A673 (cell line): Measurements from ENCODE around the gene ENAH. TPM values are rescaled to one million over a fixed set of nuclear protein-coding genes. Genes with fewer than 3 reads are reported as not detected.
A peak's percentile ranks its signal among the peaks of the same experiment; 100 is the strongest.

Source experiments
- BruUV-seq: library from RNA; stranded (reverse); fragments of 400-500 nt; replicated peaks from 2 replicates; lab custom pipeline; 2021; lab: Mats Ljungman, UMichigan
- CTCF ChIA-PET: fragments of 300-600 bp; sonication (Branson Sonifier 250); formaldehyde crosslinking; loops from one replicate; lab custom pipeline; 2022; ENCODE audit warnings: antibody characterized with exemption; lab: Charles Lee
- POLR2A ChIA-PET: fragments of 300-600 bp; sonication (Branson Sonifier 250); formaldehyde crosslinking; loops from one replicate; lab custom pipeline; 2022; ENCODE audit warnings: antibody characterized with exemption; ENCODE audit not compliant: low non-redundant PET; lab: Charles Lee
- DNase-seq: peaks from one replicate; pipeline ENCODE4 v3.0.0-alpha.2; 2015; ENCODE audit warnings: low spot score
- H3K27ac ChIP-seq: fragments of 200-600 bp; sonication (generic); 2 replicates; pipeline ENCODE4 v1.5.1; 2016; ENCODE audit warnings: mixed run types, low read depth, mild to moderate bottlenecking, mixed read lengths, antibody characterized with exemption, low read length; ENCODE audit not compliant: poor library complexity, severe bottlenecking
- H3K27me3 ChIP-seq: fragments of 200-600 bp; sonication (generic); replicated peaks from 2 replicates; pipeline ENCODE4 v1.6.1; 2017; ENCODE audit warnings: mixed run types, low read depth, mild to moderate bottlenecking, mixed read lengths, antibody characterized with exemption, low read length; ENCODE audit not compliant: insufficient read depth, poor library complexity
- H3K36me3 ChIP-seq: fragments of 200-600 bp; sonication (generic); 2 replicates; pipeline ENCODE4 v1.6.1; 2016; ENCODE audit warnings: mixed run types, mild to moderate bottlenecking, mixed read lengths, antibody characterized with exemption, low read length; ENCODE audit not compliant: insufficient read depth, poor library complexity, severe bottlenecking
- H3K4me1 ChIP-seq: fragments of 200-600 bp; sonication (generic); 2 replicates; pipeline ENCODE4 v1.6.1; 2017; ENCODE audit warnings: mixed run types, mild to moderate bottlenecking, mixed read lengths, antibody characterized with exemption, low read length; ENCODE audit not compliant: insufficient read depth, poor library complexity, severe bottlenecking
- H3K4me3 ChIP-seq: fragments of 200-600 bp; sonication (generic); 2 replicates; pipeline ENCODE4 v1.5.1; 2016; ENCODE audit warnings: low read depth, mixed run types, mild to moderate bottlenecking, mixed read lengths, low read length; ENCODE audit not compliant: poor library complexity, severe bottlenecking
- H3K9me3 ChIP-seq: fragments of 200-600 bp; sonication (generic); 2 replicates; pipeline ENCODE4 v1.6.1; 2016; ENCODE audit warnings: mixed run types, low read depth, mild to moderate bottlenecking, mixed read lengths, antibody characterized with exemption, low read length; ENCODE audit not compliant: poor library complexity, severe bottlenecking
- CTCF ChIP-seq: fragments of 300-800, 200-600 bp; sonication (generic); conservative IDR thresholded peaks from 2 replicates; pipeline ENCODE4 v1.5.1; 2017; ENCODE audit warnings: low read depth, mild to moderate bottlenecking, antibody characterized with exemption, low read length, moderate library complexity, mixed read lengths
- EZH2 ChIP-seq: fragments of 200-600 bp; sonication (generic); IDR thresholded peaks from 2 replicates; pipeline ENCODE4 v1.6.1; 2017; ENCODE audit warnings: borderline replicate concordance, low read depth, mild to moderate bottlenecking, mixed read lengths, antibody characterized with exemption, low read length; ENCODE audit not compliant: poor library complexity, severe bottlenecking
- intact Hi-C: fragments of 100-400 bp; cut with micrococcal nuclease; formaldehyde crosslinking; loops from one replicate; pipeline ENCODE4 v1.10.0; 2022; ENCODE audit not compliant: unreplicated experiment
- total RNA-seq: library from RNA; stranded (reverse); gene quantifications from 2 replicates; pipeline ENCODE4 v1.2.3, GENCODE V29; 2021

The ENAH gene
- total RNA-seq, 1 experiment from 2014 or later: 186 TPM

GRCh38 chr1:225555821-225556220, 97.1 kb downstream of the ENAH start:
- H3K27me3 ChIP-seq: no peaks in the 10 kb centered on the region
- H3K4me1 ChIP-seq: peaks cover 4% of the 10 kb centered on the region
- POLR2A ChIA-PET: no interaction called here
- intact Hi-C loops: loop anchor here (2.0 to 10.0 kb wide), 2 partner anchors 99 to 217 kb away; partner anchors contain the start of gene ENAH
- TF ChIP-seq EZH2: no peak
- TF ChIP-seq CTCF: no peak
- H3K27ac ChIP-seq: no peak overlapping the region
- peaks cover 6% of the 10 kb centered on the region for H3K9me3 ChIP-seq
- no peak for DNase-seq
- H3K36me3 ChIP-seq: peaks cover 11% of the 10 kb centered on the region
- no TSS peak for BruUV-seq
- H3K4me3 ChIP-seq: no peak overlapping the region
- CTCF ChIA-PET: no interaction called here

GRCh38 chr1:225554216-225554812, 98.6 kb downstream of the ENAH start:
- Histone ChIP-seq H3K36me3 (peaks cover 11% of the 10 kb centered on the region), H3K9me3 (peaks cover 6% of the 10 kb centered on the region), H3K4me3 (no peak overlapping the region), H3K27ac (no peak overlapping the region), H3K4me1 (peaks cover 6% of the 10 kb centered on the region), H3K27me3 (no peaks in the 10 kb centered on the region)
- intact Hi-C loops: loop anchor here (2.0 to 10.0 kb wide), 2 partner anchors 100 to 218 kb away; partner anchors contain the start of gene ENAH
- CTCF ChIA-PET: interaction anchor here (0.8 kb wide), 1 partner anchor 218 kb away, joined by 3 read pairs; no protein-coding TSS in a partner anchor
- TF ChIP-seq CTCF (peak; percentile 73), EZH2 (no peak)
- POLR2A ChIA-PET: no interaction called here
- BruUV-seq: no TSS peak
- peak; percentile 62 for DNase-seq

- CTCF ChIA-PET: no interaction called here
- POLR2A ChIA-PET: no interaction called here
- no TSS peak for BruUV-seq
These were observed 103.1 kb downstream of the ENAH start for GRCh38 chr1:225549821-225550220.

More at GRCh38 chr1:225549821-225550220, 103.1 kb downstream of the ENAH start:
- no peak for TF ChIP-seq EZH2
- no peak for TF ChIP-seq CTCF
- H3K9me3 ChIP-seq: no peaks in the 10 kb centered on the region
- H3K36me3 ChIP-seq: no peaks in the 10 kb centered on the region
- peaks cover 22% of the 10 kb centered on the region for H3K4me1 ChIP-seq
- DNase-seq: no peak
- H3K27me3 ChIP-seq: no peaks in the 10 kb centered on the region
- no peak overlapping the region for H3K27ac ChIP-seq
- intact Hi-C loops: loop anchor here (10.0 kb wide), 1 partner anchor 105 kb away; the partner anchor contains the start of gene ENAH
- H3K4me3 ChIP-seq: no peak overlapping the region
